22Rv1 (cell line): ENCODE results near the gene TEAD3.

ENCODE experiments used
- CTCF ChIP-seq: fragments of 450-650 bp; IDR thresholded peaks from 2 replicates; pipeline ENCODE4 v1.5.1; 2017; ENCODE audit warnings: mild to moderate bottlenecking
- ZFX ChIP-seq: fragments of 450-650 bp; IDR thresholded peaks from 2 replicates; pipeline ENCODE4 v1.6.1; 2017; ENCODE audit warnings: antibody characterized with exemption, borderline replicate concordance

GRCh38 chr6:35470663-35471120 lies 26.2 kb downstream of the TEAD3 start:
- TF ChIP-seq CTCF (no peak), ZFX (no peak)
